ENCODE results near the gene PDE4A.

DNA sequence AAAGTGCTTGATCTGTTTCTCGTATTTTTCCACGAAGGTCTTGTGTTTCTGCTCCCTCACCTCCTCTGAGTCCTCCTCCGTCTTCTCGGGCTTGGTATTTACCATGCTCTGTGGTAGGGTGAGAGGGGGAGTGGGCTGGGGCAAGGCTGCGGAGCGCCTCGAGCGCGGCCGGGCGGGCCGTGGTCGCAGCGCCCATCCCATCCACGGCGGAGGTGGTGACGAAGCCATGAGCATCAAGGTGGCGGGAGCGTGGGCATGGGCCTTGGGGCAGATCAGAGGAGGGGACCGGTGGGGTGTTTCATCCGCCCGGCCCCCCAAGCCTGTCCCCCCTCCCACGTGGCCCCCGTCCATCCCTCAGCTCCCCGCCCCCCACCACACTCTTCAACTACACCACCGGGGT, 24.9 kb upstream of the PDE4A start:
- TF ChIP-seq, protein P1, sequence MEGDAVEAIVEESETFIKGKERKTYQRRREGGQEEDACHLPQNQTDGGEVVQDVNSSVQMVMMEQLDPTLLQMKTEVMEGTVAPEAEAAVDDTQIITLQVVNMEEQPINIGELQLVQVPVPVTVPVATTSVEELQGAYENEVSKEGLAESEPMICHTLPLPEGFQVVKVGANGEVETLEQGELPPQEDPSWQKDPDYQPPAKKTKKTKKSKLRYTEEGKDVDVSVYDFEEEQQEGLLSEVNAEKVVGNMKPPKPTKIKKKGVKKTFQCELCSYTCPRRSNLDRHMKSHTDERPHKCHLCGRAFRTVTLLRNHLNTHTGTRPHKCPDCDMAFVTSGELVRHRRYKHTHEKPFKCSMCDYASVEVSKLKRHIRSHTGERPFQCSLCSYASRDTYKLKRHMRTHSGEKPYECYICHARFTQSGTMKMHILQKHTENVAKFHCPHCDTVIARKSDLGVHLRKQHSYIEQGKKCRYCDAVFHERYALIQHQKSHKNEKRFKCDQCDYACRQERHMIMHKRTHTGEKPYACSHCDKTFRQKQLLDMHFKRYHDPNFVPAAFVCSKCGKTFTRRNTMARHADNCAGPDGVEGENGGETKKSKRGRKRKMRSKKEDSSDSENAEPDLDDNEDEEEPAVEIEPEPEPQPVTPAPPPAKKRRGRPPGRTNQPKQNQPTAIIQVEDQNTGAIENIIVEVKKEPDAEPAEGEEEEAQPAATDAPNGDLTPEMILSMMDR (IDR thresholded peaks at IDR 0.05; ENCODE audit: control extremely low read depth in 1 of 3, insufficient read depth in 1 of 3, low read depth in 1 of 3, low read length in 3 of 3): no peak
- TF ChIP-seq POLR2A (IDR thresholded peaks at IDR 0.05; ENCODE audit: control extremely low read depth in 1 of 2, low read depth in 2 of 2, low read length in 2 of 2): no peak
- no peak for TF ChIP-seq SUZ12 (IDR thresholded peaks at IDR 0.05; ENCODE audit: low read length)
- TF ChIP-seq RFX5 (IDR thresholded peaks at IDR 0.05; ENCODE audit: borderline replicate concordance, low read depth, low read length): no peak
- no peak for TF ChIP-seq EP300 (IDR thresholded peaks at IDR 0.05; ENCODE audit: borderline replicate concordance in 1 of 2, low read depth in 2 of 2, low read length in 2 of 2)
- no peak for TF ChIP-seq SIN3A (conservative IDR thresholded peaks at IDR 0.05 in 1 of 2, IDR thresholded peaks at IDR 0.05 in 1 of 2; ENCODE audit: low read depth in 1 of 2, low read length in 2 of 2)
- TF ChIP-seq EGR1 (IDR thresholded peaks at IDR 0.05; ENCODE audit: borderline replicate concordance, low read depth, low read length): no peak
- TF ChIP-seq EZH2 (IDR thresholded peaks at IDR 0.05; ENCODE audit: low read depth, low read length, severe bottlenecking): no peak

All from H1 (cell line).